Kidney epithelial cell (primary cell): ENCODE results near the gene ANXA6. TPM values are rescaled to one million over a fixed set of nuclear protein-coding genes. Genes with fewer than 3 reads are reported as not detected.
A peak's percentile ranks its signal among the peaks of the same experiment; 100 is the strongest.

Experiments
- DNase-seq: peaks from one replicate; pipeline ENCODE4 v3.0.0-alpha.2; 2010; ENCODE audit warnings: low read depth
- H3K27me3 ChIP-seq: 2 replicates; pipeline ENCODE4 v1.6.0; 2011; ENCODE audit warnings: low read length; ENCODE audit not compliant: control insufficient read depth, insufficient read depth
- H3K36me3 ChIP-seq: 2 replicates; pipeline ENCODE4 v1.5.1; 2011; ENCODE audit warnings: low read length; ENCODE audit not compliant: control insufficient read depth, insufficient read depth
- H3K4me3 ChIP-seq: 2 replicates; pipeline ENCODE4 v1.5.1; 2011; ENCODE audit warnings: low read depth, mild to moderate bottlenecking, control low read depth, low read length
- total RNA-seq: library from RNA; depleted of rRNA; stranded (reverse); fragments of >200 nt; gene quantifications from 2 replicates; pipeline ENCODE4 v1.2.3, GENCODE V29; 2015
- TF ChIP-seq, protein P1 (sequence below): IDR thresholded peaks from 2 replicates; pipeline ENCODE4 v1.5.1; 2011; ENCODE audit warnings: mild to moderate bottlenecking, moderate library complexity, low read length, control low read depth, inconsistent platforms; ENCODE audit not compliant: insufficient read depth, poor library complexity, severe bottlenecking

ANXA6 gene
- total RNA-seq, 1 donor from 2014 or later, result 59.9 TPM

GRCh38 chr5:151121665-151122064 lies 35.9 kb downstream of the ANXA6 start:
- Histone ChIP-seq H3K4me3 (no peak overlapping the region), H3K27me3 (no peaks in the 10 kb centered on the region), H3K36me3 (no peaks in the 10 kb centered on the region)
- no peak for DNase-seq
- TF ChIP-seq, protein P1, sequence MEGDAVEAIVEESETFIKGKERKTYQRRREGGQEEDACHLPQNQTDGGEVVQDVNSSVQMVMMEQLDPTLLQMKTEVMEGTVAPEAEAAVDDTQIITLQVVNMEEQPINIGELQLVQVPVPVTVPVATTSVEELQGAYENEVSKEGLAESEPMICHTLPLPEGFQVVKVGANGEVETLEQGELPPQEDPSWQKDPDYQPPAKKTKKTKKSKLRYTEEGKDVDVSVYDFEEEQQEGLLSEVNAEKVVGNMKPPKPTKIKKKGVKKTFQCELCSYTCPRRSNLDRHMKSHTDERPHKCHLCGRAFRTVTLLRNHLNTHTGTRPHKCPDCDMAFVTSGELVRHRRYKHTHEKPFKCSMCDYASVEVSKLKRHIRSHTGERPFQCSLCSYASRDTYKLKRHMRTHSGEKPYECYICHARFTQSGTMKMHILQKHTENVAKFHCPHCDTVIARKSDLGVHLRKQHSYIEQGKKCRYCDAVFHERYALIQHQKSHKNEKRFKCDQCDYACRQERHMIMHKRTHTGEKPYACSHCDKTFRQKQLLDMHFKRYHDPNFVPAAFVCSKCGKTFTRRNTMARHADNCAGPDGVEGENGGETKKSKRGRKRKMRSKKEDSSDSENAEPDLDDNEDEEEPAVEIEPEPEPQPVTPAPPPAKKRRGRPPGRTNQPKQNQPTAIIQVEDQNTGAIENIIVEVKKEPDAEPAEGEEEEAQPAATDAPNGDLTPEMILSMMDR, result no peak

DNA sequence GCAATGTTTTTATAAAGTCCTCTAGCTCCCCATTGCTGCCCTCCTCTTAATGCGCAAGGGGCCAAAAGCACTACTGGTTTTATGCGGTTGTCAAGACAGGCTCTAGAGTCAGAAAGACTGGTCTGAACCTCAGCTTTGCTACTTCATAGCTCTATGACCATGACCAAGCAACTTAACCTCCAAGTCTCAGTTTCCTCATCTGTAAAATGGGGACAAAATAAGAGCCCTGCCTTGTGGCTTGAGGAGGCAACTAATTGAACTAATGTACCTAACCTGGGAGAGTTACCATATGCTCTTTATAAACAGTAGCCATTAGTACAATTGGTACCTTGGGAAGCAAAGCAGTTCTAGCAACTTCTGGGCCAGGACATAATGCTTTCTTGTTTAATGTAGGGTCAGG lies 36.5 kb downstream of the ANXA6 start:
- Histone ChIP-seq H3K36me3 (no peaks in the 10 kb centered on the region), H3K4me3 (no peak overlapping the region), H3K27me3 (no peaks in the 10 kb centered on the region)
- DNase-seq, result no peak
- TF ChIP-seq, protein P1, result no peak

DNA sequence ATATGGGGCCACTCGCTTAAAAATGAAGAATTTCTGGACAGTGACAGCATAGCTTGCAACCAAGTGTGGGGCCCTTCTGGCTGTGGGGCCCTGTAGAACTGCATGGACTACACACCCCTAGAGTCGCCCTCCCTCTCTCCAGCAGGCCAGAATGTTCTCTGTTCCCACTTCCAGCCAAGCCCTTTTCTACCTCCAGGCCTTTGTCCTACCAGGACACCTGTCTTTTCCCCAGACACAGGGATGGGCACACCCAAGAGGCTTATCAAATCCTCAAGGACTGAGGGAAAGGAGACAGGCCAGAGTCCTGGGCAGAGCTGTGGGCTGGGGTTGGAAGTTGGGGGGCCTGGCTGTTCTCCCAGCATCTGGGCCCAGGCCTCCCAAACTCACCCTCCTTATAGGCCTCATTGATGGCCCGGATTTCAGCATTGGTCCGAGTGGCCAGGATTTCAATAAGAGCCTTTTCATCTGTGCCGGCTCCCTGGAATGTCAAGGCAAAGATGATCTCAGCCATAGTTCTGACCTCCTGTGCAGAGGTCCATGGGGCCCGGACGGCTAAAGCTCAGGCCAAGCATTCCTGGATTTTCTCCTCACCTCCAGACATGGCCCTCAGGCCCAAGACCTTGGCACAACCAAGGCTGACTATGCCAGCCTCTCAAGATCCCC lies 38.5 kb downstream of the ANXA6 start:
- Histone ChIP-seq H3K27me3 (no peaks in the 10 kb centered on the region), H3K4me3 (no peak overlapping the region), H3K36me3 (no peaks in the 10 kb centered on the region)
- no peak for DNase-seq
- TF ChIP-seq, protein P1, result no peak

GRCh38 chr5:151115272-151115905 lies 42.2 kb downstream of the ANXA6 start:
- DNase-seq, result no peak
- H3K36me3 ChIP-seq, result no peaks in the 10 kb centered on the region
- no peak overlapping the region for H3K4me3 ChIP-seq
- TF ChIP-seq, protein P1, result peak; percentile 89
- H3K27me3 ChIP-seq, result no peaks in the 10 kb centered on the region

DNA sequence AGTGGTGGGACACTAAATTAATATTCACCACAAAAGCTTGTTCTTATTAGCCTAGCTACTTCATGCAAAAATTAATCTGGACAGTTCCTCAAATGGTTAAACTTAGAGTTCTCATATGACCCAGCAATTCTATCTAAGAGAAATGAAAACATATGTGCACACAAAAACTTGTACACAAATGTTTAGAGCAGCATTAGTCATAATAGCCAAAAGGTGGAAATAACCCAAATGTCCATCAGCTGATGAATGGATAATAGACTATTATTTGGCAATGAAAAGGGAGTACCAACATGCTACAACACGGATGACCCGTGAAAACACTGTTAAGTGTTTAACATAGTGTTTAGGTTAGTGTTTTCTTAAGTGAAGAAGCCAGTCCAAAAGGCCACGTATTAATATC lies 43.9 kb downstream of the ANXA6 start:
- no peak for DNase-seq
- TF ChIP-seq, protein P1, result no peak
- Histone ChIP-seq H3K4me3 (no peak overlapping the region), H3K27me3 (no peaks in the 10 kb centered on the region), H3K36me3 (peaks cover 2% of the 10 kb centered on the region)
